ENCODE data around the gene TBC1D13. TPM values are rescaled to one million over a fixed set of nuclear protein-coding genes. Genes with fewer than 3 reads are reported as not detected.
"Not testable (repeated sequence)": the region's sequence is repeated elsewhere in the genome, so short reads cannot be mapped to it uniquely, and the experiment has no call there.

The TBC1D13 gene
- total RNA-seq, 1 donor from 2014 or later: 16.6 TPM

- DNase-seq (ENCODE audit: missing footprints): no peak
- ATAC-seq: no peak
- intact Hi-C loops (cut with DNase I): no loop called here
Observed at GRCh38 chr9:128781187-128782070, 5.6 kb upstream of the TBC1D13 start.

DNA sequence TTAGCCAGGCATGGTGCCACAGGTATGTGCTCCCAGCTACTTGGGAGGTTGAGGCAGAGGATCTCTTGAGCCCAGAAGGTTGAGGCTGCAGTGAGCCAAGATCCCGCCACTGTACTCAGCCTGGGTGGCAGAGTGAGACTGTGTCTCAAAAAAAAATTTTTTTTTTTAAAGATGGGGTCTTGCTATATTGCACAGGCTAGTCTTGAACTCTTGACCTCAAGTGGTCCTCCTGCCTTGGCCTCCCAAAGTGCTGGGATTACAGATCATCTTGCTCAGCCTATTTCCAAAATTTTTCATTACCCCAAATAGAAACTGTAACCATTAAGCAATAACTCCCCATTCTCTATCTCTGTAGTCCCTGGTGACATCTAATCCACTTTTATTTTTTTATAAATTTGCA, 4.4 kb upstream of the TBC1D13 start:
- ATAC-seq (no peak), DNase-seq (ENCODE audit: missing footprints) (no peak)
- intact Hi-C loops (cut with DNase I): no loop called here

GRCh38 chr9:128785427-128785826, 1.6 kb upstream of the TBC1D13 start:
- intact Hi-C loops (cut with DNase I): no loop called here
- DNase-seq (ENCODE audit: missing footprints): no peak
- no peak for ATAC-seq

GRCh38 chr9:128787659-128788058, 606 bp downstream of the TBC1D13 start:
- no peak for DNase-seq (ENCODE audit: missing footprints)
- intact Hi-C loops (cut with DNase I): loop anchor here (1.0 kb wide), 1 partner anchor 16 kb away; the partner anchor contains the start of gene ZER1
- no peak for ATAC-seq

DNA sequence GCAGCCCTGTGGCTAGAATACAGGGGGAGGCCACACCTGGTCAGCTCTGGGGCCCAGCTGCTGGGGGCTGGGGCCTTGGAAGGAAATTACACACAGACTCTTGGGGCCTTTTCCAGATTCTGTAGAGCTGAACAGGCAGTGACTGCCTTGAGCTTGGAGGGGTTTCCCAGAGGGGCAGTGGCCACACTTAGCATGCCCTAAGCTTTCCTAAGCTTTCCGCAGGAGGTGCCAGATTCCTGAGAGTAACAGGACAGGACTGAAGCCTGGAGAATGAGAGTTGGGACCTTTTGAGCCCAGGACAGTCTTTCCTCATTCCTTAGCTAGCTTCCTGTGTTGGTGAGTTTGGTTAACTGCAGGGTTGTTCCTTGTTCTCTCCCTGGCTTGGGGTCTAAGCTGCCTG, 1.4 kb downstream of the TBC1D13 start:
- DNase-seq (ENCODE audit: missing footprints) (no peak), ATAC-seq (no peak)
- intact Hi-C loops (cut with DNase I): no loop called here

GRCh38 chr9:128790536-128790935, 3.5 kb downstream of the TBC1D13 start:
- ATAC-seq (no peak), DNase-seq (ENCODE audit: missing footprints) (no peak)
- intact Hi-C loops (cut with DNase I): no loop called here

GRCh38 chr9:128792134-128792533, 5.1 kb downstream of the TBC1D13 start:
- ATAC-seq (no peak), DNase-seq (ENCODE audit: missing footprints) (no peak)
- intact Hi-C loops (cut with DNase I): no loop called here

GRCh38 chr9:128792978-128793686, 6.1 kb downstream of the TBC1D13 start:
- DNase-seq (ENCODE audit: missing footprints) (no peak), ATAC-seq (no peak)
- intact Hi-C loops (cut with DNase I): no loop called here

- DNase-seq (ENCODE audit: missing footprints); ATAC-seq; intact Hi-C loops (cut with DNase I): not testable (repeated sequence)
Observed at GRCh38 chr9:128794961-128795360, 7.9 kb downstream of the TBC1D13 start.

GRCh38 chr9:128798896-128799295, 11.8 kb downstream of the TBC1D13 start:
- intact Hi-C loops (cut with DNase I): no loop called here
- DNase-seq (ENCODE audit: missing footprints) (peak; percentile 33), ATAC-seq (no peak)

- intact Hi-C loops (cut with DNase I): no loop called here
- no peak for ATAC-seq
- peak; percentile 42 for DNase-seq (ENCODE audit: missing footprints)
Observed at GRCh38 chr9:128800061-128800460, 13.0 kb downstream of the TBC1D13 start.

DNA sequence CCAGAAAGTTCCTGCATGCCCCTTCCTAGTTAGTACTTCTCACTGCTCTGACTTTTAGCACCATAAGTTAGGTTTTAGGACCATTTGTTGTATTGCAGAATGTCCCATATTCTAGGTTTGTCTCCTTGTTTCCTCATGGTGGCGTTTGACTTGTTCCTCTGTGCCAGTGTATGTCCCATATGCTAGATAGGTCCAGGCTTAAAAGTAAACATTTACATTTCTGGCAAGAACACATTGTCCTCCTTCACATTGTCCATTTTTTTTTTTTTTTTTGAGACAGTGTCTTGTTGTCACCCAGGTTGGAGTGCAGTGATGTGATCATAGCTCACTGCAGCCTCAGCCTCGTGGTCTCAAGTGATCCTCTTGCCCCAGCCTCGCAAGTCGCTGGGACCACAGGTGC, 15.4 kb downstream of the TBC1D13 start:
- no peak for ATAC-seq
- intact Hi-C loops (cut with DNase I): no loop called here
- DNase-seq (ENCODE audit: missing footprints): no peak

DNA sequence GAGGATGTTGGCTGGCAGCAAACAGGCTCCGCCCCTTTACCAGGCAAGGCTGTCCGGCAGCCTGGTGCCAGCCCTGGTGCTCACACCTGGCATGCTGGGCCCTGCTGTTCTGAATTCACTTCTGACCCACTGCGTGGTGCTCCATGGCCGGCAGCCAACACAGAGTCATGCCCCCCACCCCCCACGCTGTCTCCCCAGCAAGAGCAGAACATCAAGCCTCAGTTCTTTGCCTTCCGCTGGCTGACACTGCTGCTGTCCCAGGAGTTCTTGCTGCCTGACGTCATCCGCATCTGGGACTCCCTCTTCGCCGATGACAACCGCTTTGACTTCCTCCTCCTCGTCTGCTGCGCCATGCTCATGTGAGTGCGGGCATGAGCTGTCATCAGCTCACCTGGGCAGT, 18.6 kb downstream of the TBC1D13 start:
- intact Hi-C loops (cut with DNase I): no loop called here
- no peak for ATAC-seq

DNA sequence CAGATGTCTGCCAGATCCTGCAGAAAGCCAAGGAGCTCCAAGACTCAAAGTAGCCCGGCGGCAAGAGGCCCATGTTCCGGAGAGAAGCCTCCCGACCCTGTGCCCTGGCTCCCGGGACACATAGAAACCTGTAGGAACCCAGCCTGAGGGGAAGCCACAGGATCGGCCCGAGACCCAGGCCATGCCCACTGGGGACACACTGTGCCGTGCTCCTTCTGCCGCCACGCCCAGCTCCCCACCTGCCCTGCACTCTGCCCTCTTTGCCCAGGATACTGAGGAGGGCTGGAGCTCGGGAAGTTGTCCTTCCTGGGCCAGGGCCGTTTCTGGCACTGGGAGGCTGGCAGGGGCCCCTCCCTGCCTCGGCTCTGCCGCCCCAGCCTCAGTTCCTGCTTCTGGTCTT, 20.8 kb downstream of the TBC1D13 start:
- ATAC-seq (no peak), DNase-seq (ENCODE audit: missing footprints) (peak; percentile 20)
- intact Hi-C loops (cut with DNase I): no loop called here

More for the DNA sequence above, 18.6 kb downstream of the TBC1D13 start:
- DNase-seq (ENCODE audit: missing footprints): peak; percentile 23

DNA sequence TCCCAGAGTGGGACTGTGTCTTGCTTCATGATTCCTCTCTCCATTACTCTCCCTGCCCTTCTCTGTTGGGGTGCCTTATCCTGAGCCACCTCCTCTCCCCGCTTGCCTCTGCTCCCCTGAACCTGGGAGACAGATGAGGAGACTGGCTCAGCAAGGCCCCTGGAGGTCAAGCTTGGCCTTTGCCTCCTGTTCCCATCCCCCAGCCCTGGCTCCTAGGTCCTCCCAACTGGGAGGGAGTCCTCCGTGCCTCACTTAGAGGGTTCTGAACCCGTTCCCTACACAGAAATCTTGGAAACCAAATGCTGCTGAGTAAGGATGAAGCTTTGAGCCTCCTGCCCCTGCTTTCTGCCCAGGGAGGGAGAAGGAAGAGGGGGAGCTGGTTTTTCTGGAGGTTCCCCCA, 21.5 kb downstream of the TBC1D13 start:
- intact Hi-C loops (cut with DNase I): no loop called here
- ATAC-seq (no peak), DNase-seq (ENCODE audit: missing footprints) (no peak)

GRCh38 chr9:128809036-128809599, 22.1 kb downstream of the TBC1D13 start:
- intact Hi-C loops (cut with DNase I): no loop called here
- DNase-seq (ENCODE audit: missing footprints) (peak; percentile 46), ATAC-seq (no peak)

- DNase-seq (ENCODE audit: missing footprints) (no peak), ATAC-seq (no peak)
- intact Hi-C loops (cut with DNase I): no loop called here
Observed at GRCh38 chr9:128809831-128810230, 22.8 kb downstream of the TBC1D13 start.

GRCh38 chr9:128810873-128811272, 23.8 kb downstream of the TBC1D13 start:
- intact Hi-C loops (cut with DNase I): no loop called here
- ATAC-seq: no peak
- no peak for DNase-seq (ENCODE audit: missing footprints)

- DNase-seq (ENCODE audit: missing footprints) (peak; percentile 99), ATAC-seq (peak; percentile 93)
- intact Hi-C loops (cut with DNase I): no loop called here
Observed at GRCh38 chr9:128818099-128818838, 31.2 kb downstream of the TBC1D13 start, which contains the start of gene ENDOG. Gene ENDOG, plus strand, starts transcription at chr9:128818500. Its CDS starts 185 bp downstream, at chr9:128818685.

Measured in Right ventricle myocardium inferior (tissue), 1 donor.